Measurements from ENCODE around the gene RNLS.

The RNLS gene

DNA sequence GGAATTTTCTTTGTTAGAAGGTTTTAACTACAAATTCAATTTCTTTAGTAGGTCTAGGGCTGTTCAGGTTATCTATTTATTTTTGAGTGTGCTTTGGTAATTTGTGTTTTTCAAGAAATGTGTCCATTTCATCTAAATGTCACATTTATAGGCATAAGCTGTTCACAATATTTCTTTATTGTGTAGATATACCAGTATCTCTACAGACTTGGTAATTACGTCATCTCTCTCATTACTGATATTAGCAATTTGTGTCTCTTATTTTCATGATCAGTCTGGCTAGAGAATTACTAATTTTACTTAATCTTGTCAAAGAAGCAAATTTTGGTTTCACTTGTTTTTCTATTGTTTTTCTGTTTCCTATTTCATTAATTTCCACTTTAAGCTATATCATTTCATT is 152.0 kb downstream of the RNLS start:
- no peak for DNase-seq (ENCODE audit: low read depth, low spot score)

DNA sequence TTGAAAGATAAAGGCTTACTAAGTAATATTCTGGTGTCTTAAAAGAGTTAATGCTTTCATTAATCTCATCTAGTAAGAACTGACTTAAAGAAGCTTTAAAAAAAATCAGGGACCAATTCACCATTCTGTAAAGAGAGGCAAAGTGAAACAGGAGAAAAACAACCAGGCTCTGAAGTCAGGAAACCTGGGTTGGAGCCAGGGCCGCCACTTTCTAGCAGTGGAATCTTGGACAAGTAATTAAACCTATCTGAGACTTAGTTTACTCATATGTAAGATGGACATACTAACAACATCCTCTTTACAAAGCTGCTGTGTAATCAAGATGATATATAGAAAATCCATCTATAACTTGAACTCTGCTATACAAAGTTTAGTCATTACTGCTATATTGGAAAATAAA is 154.1 kb downstream of the RNLS start:
- no peak for DNase-seq (ENCODE audit: low read depth, low spot score)

DNA sequence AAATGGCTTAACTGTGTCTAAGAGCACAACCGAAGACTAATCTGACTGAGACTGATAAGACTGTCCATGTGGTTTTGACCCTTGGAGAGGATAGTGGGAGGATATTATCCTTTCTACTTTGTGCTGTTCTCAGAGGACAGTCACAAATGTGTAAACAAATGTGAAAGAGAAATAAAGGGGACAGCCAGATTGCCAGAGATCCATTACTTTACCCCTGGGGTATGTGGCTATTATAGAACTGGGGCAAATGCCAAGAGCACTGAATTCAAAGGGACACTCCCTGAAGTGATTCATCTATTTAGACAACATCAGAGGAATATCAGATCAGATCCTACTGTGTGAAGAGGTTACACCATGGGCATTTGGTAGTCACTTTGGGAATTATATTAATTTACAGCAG is 154.7 kb downstream of the RNLS start:
- no peak for DNase-seq (ENCODE audit: low read depth, low spot score)

DNA sequence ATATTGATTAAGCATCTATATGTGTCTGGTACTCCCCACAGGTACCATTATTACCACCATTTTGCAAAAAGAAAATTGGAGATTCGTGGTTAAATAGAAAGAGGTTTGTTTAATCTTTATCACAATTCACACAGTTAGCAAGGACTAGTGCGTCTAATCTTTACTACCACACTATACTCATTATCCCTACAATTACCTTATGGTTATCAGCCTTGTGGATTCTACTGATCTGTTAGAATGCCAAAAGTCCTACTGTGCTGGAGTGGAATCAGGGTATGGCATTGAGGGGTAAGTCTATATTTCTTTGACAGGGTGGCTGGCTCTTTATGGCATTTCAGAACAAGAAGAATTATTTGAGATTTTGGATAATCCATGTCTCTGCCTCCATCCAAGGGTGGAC is 156.1 kb downstream of the RNLS start:
- no peak for DNase-seq (ENCODE audit: low read depth, low spot score)

DNA sequence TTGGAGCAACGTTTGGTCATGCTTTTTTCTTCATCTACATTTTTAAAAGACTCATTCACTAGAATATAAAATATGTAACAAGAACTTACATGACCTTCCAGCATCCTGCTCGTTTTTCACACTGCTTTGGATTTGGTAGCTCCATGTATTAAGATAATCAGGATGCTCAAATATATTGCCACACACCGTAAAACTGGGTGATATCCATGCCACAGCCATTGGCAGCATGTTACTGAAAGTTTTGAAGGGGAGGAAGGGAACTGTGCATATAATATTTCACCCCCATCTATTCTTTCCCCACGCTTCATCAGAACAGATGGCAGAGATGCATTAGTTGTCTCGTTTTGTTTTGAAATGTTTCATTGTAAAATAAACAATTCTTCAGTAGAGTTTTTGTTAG is 158.2 kb downstream of the RNLS start:
- DNase-seq (ENCODE audit: low read depth, low spot score): no peak

DNA sequence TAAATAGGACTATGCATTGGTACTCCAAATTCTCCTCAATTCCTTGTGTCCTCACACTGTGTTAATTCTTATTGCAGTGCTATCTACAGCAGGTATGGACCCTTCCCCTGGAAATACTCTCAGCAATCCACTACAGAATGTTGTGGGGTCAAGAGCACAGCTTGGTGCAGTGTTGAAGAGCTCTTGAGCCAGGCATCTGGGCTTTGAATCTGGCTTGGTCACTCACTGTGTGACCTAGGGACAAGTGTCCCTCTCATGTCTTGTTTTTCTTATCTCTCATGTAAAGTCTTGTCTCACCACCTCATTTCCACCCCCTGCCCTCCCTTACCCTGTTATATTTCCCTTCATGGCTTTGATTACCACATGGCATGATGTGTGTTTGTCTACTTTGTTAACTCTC is 159.4 kb downstream of the RNLS start:
- DNase-seq (ENCODE audit: low read depth, low spot score): no peak

DNA sequence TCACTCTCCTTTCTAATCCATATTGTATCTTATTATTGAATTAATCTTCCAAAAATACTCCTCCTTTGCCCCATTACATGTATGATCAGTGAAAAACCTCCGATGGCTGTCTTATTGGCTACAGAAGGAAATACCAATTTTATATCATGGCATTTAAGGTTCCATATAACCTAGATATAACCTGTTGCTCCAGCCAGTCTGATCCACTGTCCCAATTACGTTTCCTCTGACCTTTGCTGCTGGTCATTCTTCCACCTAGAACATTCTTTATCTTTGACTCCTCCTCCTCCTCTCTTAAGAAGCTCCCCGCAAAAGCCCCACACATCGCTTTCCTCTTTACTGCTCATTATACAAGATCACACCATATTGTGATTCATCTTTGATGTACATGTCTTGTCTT is 161.5 kb downstream of the RNLS start:
- DNase-seq (ENCODE audit: low read depth, low spot score): no peak

DNA sequence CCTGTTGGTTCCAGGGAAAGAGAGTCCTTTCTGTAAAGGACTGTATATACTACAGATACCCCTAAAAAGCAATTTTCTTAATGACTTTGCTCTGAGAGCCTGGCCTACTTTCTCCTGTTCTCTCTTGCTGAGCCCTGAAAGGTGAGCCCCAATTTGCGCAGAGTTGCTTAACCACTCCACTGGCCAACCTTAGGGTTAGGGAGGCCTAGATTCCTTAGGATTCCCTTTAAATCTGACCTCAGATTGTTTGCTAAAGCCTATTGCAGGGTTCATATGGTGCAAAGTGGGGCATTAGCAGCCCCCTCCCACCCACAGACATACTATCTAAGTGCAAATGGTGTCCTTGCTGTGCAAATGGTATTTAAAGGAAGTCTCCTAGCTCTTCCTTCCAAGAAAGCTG is 164.2 kb downstream of the RNLS start:
- no peak for DNase-seq (ENCODE audit: low read depth, low spot score)

DNA sequence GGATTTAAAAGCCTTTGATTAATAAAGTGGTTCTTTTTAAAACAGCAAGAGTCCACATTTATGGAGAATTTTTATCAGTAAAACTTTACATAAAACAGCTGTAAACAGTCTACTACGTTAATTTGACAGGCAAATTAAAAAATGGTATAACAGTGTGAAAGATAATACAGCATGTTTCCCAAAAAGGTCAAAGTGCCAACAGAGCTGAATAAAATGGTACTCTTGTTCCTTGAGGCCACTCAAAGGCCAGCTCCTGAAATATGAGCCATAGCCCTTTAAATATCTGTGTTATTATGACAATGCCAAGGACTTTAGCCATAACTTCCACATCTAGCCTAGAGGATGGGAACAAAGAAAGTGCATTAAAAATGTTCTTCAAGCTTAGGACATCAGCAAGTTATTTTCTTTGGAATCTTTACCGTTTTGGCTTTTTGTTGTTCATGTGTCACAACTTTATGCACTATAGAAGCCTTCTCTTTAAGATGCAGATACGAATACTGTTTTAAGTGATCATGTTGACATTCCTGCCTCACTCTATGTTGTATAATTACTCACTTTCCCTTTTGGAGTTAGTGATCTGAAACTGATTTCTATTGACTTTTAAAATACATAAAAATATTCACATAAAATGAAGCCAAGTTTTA is 165.6 kb downstream of the RNLS start:
- DNase-seq (ENCODE audit: low read depth, low spot score): no peak

DNA sequence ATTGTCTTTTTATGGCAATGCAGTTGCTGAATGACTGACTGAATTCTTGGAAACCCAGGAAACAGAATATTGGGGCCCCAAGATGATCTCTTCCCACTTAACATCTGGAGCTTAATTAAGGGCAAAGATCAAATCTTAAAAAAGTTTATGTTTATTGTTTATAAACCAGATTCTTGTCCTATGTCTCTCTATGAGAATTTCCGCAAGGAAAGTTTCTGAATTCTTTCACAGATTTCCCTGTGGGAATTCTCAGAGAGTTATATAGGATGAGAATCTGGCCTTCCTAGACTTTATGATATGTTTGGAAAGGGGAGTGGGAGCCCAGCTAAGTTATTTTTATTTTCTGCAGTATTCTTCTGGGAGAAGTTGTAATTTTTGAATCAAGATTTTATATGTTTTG is 166.3 kb downstream of the RNLS start:
- DNase-seq (ENCODE audit: low read depth, low spot score): no peak

DNA sequence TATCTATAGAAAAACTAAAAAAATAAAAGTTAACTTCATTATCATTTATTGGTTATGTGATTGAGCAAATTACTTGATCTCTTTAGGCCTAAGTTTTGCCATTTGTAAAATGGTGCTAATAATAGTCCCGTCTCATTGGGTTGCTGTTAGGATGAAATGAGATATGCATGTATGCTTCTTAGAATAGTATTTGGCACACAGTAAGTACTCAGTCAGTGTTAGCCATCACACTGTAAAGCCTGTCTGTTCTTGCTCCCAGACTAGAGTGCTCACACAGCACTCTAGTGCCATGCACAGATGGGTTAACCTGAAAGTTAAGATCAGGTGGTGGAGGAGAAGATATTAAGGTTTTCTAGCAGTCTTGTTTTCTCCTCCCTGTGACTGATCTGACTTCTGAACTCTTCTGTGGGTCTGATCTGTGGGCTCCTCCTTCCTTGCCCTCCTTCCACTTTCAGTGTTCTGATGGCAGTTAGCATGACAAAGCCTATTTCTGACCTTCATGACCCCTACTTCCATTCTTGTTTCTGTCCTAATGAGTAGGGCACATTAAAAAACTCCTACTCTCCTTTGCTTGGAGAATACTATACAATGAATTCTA is 167.5 kb downstream of the RNLS start:
- no peak for DNase-seq (ENCODE audit: low read depth, low spot score)

DNA sequence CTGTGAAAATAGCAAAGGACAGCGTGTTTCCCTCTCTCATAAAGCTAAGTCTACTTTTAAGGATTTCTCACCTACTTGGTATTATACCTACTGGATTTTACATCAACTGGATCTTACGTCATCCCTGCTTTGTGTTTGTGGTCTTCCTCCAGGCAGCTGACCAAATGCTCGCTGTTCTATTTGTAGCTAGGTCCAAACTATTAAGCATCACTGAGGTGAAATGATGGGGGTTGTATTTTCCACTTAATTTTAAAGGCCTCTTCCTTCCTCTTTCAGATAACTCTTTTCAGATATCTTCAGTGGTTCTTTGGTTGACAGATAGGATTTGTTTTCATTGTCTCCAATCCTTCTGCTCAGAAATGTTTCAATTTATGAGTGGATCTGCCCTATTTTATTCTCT is 169.7 kb downstream of the RNLS start:
- DNase-seq (ENCODE audit: low read depth, low spot score): no peak

DNA sequence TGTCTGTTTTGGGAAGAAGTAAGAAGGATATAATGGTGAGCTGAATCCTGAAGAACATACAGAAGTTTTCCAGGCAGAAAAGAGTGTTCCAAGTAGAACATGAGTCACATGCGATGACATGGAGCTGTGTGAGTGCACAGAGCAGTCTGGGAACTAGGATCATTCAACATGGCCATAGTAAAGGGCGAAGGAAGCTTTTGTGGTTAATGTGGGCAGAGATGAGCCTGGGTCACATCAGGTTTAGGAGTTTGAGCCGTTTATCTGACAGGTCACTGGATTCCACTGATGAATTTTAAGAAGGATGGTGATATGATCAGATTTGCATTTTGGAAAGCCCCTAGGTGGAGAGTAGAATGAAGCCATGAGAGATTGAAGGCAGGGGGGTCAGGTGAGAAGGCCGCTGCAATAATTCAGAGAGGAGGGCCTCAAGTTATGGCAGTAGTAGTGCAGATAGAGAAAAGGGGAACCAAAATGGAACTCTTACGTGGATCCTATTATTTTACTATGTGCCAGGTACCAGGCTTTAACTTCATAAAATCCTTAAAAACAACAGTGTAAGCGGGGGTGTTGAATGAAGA is 171.3 kb downstream of the RNLS start:
- no peak for DNase-seq (ENCODE audit: low read depth, low spot score)

DNA sequence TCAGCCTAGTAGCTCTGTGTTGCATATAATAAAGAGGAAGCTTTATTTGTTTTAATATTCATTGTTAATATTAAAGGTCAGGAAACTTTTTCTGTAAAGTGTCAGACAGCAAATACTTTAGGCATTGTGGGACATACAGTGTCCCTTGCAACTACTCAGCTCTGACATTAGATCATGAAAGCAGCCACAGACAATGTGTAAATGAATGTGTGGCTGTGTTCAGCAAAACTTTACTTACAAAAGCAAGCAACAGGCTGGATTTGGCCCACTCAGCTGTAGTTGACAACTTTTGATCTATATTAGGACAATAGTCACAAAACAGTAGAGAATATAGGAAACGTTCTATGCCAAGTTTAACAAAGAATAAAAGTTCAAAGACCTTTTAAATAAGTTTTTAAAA is 173.3 kb downstream of the RNLS start:
- no peak for DNase-seq (ENCODE audit: low read depth, low spot score)

DNA sequence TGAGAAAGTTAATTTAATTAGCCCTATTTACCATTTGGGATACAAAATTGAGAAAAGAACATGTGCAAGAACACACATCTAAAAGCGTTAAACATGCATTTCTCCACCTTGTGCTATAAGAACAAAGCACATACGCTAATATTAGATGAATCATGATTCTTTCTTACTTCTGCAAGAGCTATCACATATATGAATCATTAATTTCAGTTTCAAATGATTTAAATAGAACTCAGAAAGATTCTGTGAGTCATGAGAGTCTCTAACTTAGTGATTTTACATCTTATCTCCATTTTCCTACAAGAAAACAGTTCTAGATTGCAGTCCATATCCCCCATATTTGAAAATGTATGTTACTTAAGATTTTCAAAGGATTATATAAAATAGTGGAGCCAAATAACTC is 173.9 kb downstream of the RNLS start:
- DNase-seq (ENCODE audit: low read depth, low spot score): no peak

DNA sequence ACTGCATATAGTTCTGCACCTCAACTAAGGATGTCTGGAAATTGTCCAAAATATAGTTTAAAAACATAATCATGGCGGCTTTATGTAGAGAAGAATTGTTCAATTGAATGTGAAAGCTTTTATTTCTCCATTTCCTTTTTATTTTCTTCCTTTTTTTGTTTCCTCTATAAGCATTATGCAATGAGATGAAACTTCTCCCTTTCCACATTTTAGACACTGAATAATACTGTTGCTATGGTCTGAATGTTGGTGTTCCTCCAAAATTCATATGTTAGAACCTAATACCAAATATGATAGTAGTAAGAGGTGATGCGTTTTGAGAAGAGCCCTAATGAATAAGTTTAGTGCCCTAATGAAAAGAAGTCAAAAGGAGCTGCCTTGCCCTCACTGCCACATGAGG is 175.0 kb downstream of the RNLS start:
- DNase-seq (ENCODE audit: low read depth, low spot score): no peak

DNA sequence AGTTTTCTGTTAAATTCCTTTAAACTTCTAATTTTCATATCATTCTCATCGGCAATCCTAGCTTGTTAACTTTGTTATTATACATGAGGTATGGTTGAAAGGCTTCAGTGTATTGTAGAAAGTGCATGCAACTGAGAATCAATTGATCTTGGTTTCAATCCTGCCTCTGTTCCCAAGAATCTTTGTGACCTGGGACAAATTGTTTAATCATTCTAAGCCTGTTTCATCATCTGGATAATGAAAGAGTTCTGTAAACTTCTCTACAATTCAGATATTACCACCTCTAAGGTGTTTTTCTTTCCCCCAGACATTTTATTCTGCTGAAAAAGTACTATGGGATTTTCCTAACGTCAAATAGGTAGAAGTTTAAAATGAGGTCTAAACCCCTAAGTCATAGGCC is 179.0 kb downstream of the RNLS start:
- no peak for DNase-seq (ENCODE audit: low read depth, low spot score)

DNA sequence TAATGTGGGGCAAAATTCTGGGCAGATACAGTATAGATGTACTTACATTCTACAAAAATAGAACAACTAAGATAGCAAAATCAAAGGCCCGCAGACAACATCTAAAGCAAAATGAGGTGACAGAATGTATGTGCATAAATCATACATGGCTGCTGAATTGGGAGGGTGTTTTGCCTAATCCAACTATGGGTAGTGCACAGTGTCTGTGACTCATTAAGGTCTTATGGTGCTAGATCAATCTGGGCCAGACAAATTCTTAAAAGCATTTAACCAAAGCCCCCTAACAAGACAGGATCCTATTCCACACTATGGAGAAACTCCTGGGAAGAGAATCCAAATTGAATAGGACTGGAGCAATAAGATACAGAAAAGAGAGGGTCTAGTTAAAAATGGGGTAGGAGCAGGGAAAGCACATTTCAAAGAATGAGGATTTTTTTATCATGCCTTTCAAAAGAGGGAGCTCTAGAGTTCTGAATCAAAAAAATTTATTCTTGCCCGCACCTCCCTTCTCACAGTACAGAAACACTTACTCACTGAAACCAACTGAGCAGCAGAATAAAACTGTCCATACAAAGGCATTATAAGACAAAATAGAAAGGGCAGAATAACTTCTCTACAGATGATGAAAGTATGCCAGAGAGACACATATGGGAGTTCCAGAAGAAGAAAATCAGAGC is 181.3 kb downstream of the RNLS start:
- no peak for DNase-seq (ENCODE audit: low read depth, low spot score)

DNA sequence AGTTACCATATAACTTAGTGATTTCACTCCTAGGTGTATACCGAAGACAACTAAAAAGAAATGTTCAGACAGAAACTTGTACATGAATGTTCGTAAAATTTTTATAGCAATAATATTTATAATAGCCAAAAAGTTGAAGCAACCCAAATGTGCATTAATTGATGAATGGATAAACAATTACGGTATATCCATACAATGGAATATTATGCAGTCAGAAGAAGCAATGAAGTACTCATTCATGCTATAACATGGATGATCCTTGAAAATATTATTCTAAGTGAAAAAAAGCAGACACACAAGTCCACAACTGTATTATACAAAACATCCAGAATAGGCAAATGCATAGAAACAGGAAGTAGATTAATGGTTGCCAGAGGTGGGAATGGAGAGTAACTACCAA is 183.9 kb downstream of the RNLS start:
- DNase-seq (ENCODE audit: low read depth, low spot score): no peak

DNA sequence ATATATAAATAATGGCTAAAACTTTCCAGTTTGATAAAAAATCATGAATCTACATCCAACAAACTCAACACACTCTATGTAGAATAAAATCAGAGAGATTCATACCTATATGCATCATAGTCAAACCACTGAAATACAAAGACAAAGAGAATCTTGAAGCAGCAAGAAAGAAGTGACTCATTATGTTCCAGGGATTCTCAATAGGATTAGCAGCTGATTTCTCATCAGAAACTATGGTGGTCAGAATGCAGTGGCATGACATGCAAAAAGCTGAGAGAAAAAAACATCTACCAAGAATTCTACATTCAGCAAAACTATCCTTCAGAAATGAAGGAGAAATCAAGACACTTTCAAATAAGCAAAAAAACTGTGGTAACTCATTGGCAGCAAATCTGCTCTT is 187.4 kb downstream of the RNLS start:
- DNase-seq (ENCODE audit: low read depth, low spot score): no peak

DNA sequence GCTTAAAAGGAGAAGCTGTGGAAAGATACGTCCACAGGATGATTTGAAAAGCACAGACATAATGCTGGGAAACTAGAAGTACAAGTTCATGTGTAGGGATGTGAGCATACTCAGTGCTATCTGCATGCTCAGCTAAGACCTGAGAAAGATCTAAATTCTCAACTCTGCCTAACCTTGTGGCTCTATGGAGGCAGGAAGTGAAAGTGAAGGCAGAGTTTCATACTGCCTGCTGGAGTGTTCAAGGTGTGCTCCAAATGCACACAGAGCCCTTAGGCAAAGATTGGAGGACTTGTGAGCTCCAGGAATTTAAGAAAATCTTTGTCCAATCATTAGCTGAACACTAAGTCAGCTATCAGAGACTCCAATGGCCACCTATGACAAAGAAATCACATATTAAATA is 190.9 kb downstream of the RNLS start:
- DNase-seq (ENCODE audit: low read depth, low spot score): no peak

DNA sequence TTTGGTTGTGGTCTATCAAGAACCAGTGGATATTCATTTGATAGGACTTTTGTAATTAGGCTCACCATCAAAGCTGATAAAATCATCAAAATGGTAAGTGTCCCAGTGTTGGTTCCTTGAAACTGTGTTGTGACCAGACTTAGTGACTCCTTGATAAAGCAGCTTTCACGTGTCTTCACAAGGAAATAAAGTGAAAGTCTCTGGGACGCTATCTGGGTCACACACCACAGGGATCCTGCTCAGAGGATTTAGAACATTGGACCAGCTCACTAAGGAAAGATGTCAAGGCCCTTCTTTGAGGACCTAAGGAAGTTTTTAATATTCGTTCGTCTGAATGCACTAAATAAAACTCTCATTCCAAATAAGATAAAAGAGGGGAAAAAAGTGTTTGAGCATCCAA is 193.1 kb downstream of the RNLS start:
- no peak for DNase-seq (ENCODE audit: low read depth, low spot score)

DNA sequence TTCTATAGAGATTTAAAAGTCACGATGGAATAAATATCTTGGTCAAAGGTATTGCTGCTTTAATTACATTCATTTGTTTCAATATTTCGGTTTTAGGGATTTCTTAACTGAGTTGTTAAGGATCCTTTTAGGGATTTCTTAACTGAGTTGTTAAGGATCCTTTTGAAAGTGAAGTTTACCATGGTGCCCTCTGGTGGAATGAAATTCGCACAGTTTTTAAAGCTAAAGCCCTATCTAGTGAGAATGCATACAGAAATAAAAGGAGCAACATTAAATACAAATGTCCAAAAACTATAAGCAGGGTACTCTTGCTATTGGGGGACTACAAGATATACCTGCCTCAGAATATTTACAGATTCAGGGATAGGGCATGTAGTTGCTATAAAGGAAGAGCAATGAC is 193.7 kb downstream of the RNLS start:
- no peak for DNase-seq (ENCODE audit: low read depth, low spot score)
